Stimulated activated CD4-positive, alpha-beta T cell treated with anti-CD3 and anti-CD28 coated beads, TNF-alpha, amount 100 ng/mL, for 24 hours (primary cell): ENCODE results near the gene IL1RAPL1.
"Not testable (repeated sequence)": the region's sequence is repeated elsewhere in the genome, so short reads cannot be mapped to it uniquely, and the experiment has no call there.

Experiments
- DNase-seq, 3 experiments: peaks; one replicate each; pipeline ENCODE4 v3.0.0-alpha.2; 2020; ENCODE audit warnings: low read depth in 3 of 3

The IL1RAPL1 gene

GRCh38 chrX:28787206-28787605 lies 200.0 kb downstream of the IL1RAPL1 start:
- DNase-seq: no peak

GRCh38 chrX:28800671-28801070 lies 213.4 kb downstream of the IL1RAPL1 start:
- not testable (repeated sequence) for DNase-seq

GRCh38 chrX:28802625-28803024 lies 215.4 kb downstream of the IL1RAPL1 start:
- DNase-seq: no peak

- no peak for DNase-seq
Measured at GRCh38 chrX:28835991-28836390, 248.7 kb downstream of the IL1RAPL1 start.

- no peak for DNase-seq
Measured at GRCh38 chrX:28843817-28844216, 256.6 kb downstream of the IL1RAPL1 start.

- no peak for DNase-seq
Measured at GRCh38 chrX:28847423-28847822, 260.2 kb downstream of the IL1RAPL1 start.

- no peak for DNase-seq
Measured at GRCh38 chrX:28848707-28849106, 261.5 kb downstream of the IL1RAPL1 start.

- no peak for DNase-seq
Measured at GRCh38 chrX:28850955-28851354, 263.7 kb downstream of the IL1RAPL1 start.

GRCh38 chrX:28851871-28852270 lies 264.6 kb downstream of the IL1RAPL1 start:
- no peak for DNase-seq

- DNase-seq: no peak
Measured at GRCh38 chrX:28854637-28855036, 267.4 kb downstream of the IL1RAPL1 start.

GRCh38 chrX:28876408-28876807 lies 289.2 kb downstream of the IL1RAPL1 start:
- DNase-seq: no peak

GRCh38 chrX:28876901-28877300 lies 289.7 kb downstream of the IL1RAPL1 start:
- no peak for DNase-seq

GRCh38 chrX:28880136-28880535 lies 292.9 kb downstream of the IL1RAPL1 start:
- no peak for DNase-seq

GRCh38 chrX:28884823-28885222 lies 297.6 kb downstream of the IL1RAPL1 start:
- DNase-seq: no peak

- no peak for DNase-seq
Measured at GRCh38 chrX:28888416-28888815, 301.2 kb downstream of the IL1RAPL1 start.

GRCh38 chrX:28889591-28890090 lies 302.4 kb downstream of the IL1RAPL1 start:
- no peak for DNase-seq

GRCh38 chrX:28901637-28902036 lies 314.4 kb downstream of the IL1RAPL1 start:
- DNase-seq: no peak

- DNase-seq: no peak
Measured at GRCh38 chrX:28910487-28910886, 323.2 kb downstream of the IL1RAPL1 start.

GRCh38 chrX:28920153-28920943 lies 333.1 kb downstream of the IL1RAPL1 start:
- no peak for DNase-seq

- no peak for DNase-seq
Measured at GRCh38 chrX:28922106-28922505, 334.9 kb downstream of the IL1RAPL1 start.

GRCh38 chrX:28946846-28947245 lies 359.6 kb downstream of the IL1RAPL1 start:
- DNase-seq: no peak

- DNase-seq: no peak
Measured at GRCh38 chrX:28960063-28960462, 372.8 kb downstream of the IL1RAPL1 start.

GRCh38 chrX:28966331-28966730 lies 379.1 kb downstream of the IL1RAPL1 start:
- DNase-seq: no peak

GRCh38 chrX:28969126-28969525 lies 381.9 kb downstream of the IL1RAPL1 start:
- DNase-seq: no peak
